IPS-20b (cell line): ENCODE data around the gene UBE2G2.

Source experiments
- H3K27ac ChIP-seq: one replicate; pipeline ENCODE4 v1.5.1; 2013; ENCODE audit warnings: low read length
- H3K27me3 ChIP-seq: 2 replicates; pipeline ENCODE4 v1.6.1; 2013; ENCODE audit warnings: mild to moderate bottlenecking, low read length, inconsistent platforms; ENCODE audit not compliant: insufficient read depth
- H3K36me3 ChIP-seq: 2 replicates; pipeline ENCODE4 v1.6.1; 2013; ENCODE audit warnings: low read depth, mild to moderate bottlenecking, inconsistent platforms, low read length, moderate library complexity; ENCODE audit not compliant: insufficient read depth
- H3K4me1 ChIP-seq: 2 replicates; pipeline ENCODE4 v1.6.1; 2013; ENCODE audit warnings: mild to moderate bottlenecking, control low read depth, inconsistent platforms, low read length, moderate library complexity; ENCODE audit not compliant: insufficient read depth
- H3K4me3 ChIP-seq: 2 replicates; pipeline ENCODE4 v1.5.1; 2013; ENCODE audit warnings: mild to moderate bottlenecking, low read length, inconsistent platforms
- H3K9ac ChIP-seq: 2 replicates; pipeline ENCODE4 v1.6.1; 2013; ENCODE audit warnings: low read depth, mild to moderate bottlenecking, inconsistent platforms, low read length, moderate library complexity
- H3K9me3 ChIP-seq: 2 replicates; pipeline ENCODE4 v1.6.1; 2013; ENCODE audit warnings: mild to moderate bottlenecking, low read depth, low read length, inconsistent platforms; ENCODE audit not compliant: insufficient read depth

Gene UBE2G2

GRCh38 chr21:44818640-44819011 is 17.0 kb upstream of the UBE2G2 start:
- H3K9ac ChIP-seq, result peak overlapping the region; percentile 56; the same call in 1 of the 2 replicates
- H3K36me3 ChIP-seq, result peaks cover 4% of the 10 kb centered on the region; the same call in 1 of the 2 replicates
- peak overlapping the region; percentile 59; the same call in 1 of the 2 replicates for H3K4me3 ChIP-seq
- no peak overlapping the region for H3K27ac ChIP-seq
- H3K27me3 ChIP-seq, result peaks cover 13% of the 10 kb centered on the region
- H3K9me3 ChIP-seq, result peaks cover 36% of the 10 kb centered on the region
- H3K4me1 ChIP-seq, result peaks cover 3% of the 10 kb centered on the region; the same call in 1 of the 2 replicates

- Histone ChIP-seq H3K4me3 (peak within 1 kb of the TSS; percentile 84), H3K4me1 (peaks cover 3% of the 10 kb centered on the region; the same call in 1 of the 2 replicates), H3K27ac (no peak within 1 kb of the TSS), H3K9ac (peak within 1 kb of the TSS; percentile 62; the same call in 1 of the 2 replicates), H3K27me3 (peaks cover 13% of the 10 kb centered on the region), H3K9me3 (peaks cover 30% of the 10 kb centered on the region), H3K36me3 (peaks cover 4% of the 10 kb centered on the region; the same call in 1 of the 2 replicates)
These were observed 16.5 kb upstream of the UBE2G2 start, which contains the start of gene SUMO3 for GRCh38 chr21:44817914-44818639. Gene SUMO3 (minus strand): TSS chr21:44818062. CDS start chr21:44817968, 94 bp downstream.

- peaks cover 25% of the 10 kb centered on the region for H3K9me3 ChIP-seq
- H3K27me3 ChIP-seq, result peaks cover 13% of the 10 kb centered on the region
- H3K4me3 ChIP-seq, result peak overlapping the region; percentile 84
- H3K4me1 ChIP-seq, result peaks cover 3% of the 10 kb centered on the region; the same call in 1 of the 2 replicates
- no peak overlapping the region for H3K27ac ChIP-seq
- H3K36me3 ChIP-seq, result peaks cover 4% of the 10 kb centered on the region; the same call in 1 of the 2 replicates
- peak overlapping the region; percentile 62; the same call in 1 of the 2 replicates for H3K9ac ChIP-seq
These were observed 15.9 kb upstream of the UBE2G2 start for GRCh38 chr21:44817506-44817880.

GRCh38 chr21:44816761-44817505 is 15.3 kb upstream of the UBE2G2 start:
- H3K4me3 ChIP-seq, result peak overlapping the region; percentile 84
- H3K36me3 ChIP-seq, result peaks cover 4% of the 10 kb centered on the region; the same call in 1 of the 2 replicates
- H3K4me1 ChIP-seq, result peaks cover 3% of the 10 kb centered on the region; the same call in 1 of the 2 replicates
- H3K27ac ChIP-seq, result no peak overlapping the region
- H3K9ac ChIP-seq, result peak overlapping the region; percentile 62; the same call in 1 of the 2 replicates
- H3K27me3 ChIP-seq, result peaks cover 13% of the 10 kb centered on the region
- peaks cover 19% of the 10 kb centered on the region for H3K9me3 ChIP-seq

- Histone ChIP-seq H3K27ac (no peak overlapping the region), H3K36me3 (peaks cover 7% of the 10 kb centered on the region; the same call in 1 of the 2 replicates), H3K4me3 (no peak overlapping the region), H3K27me3 (peaks cover 13% of the 10 kb centered on the region), H3K9ac (no peak overlapping the region), H3K9me3 (peaks cover 15% of the 10 kb centered on the region), H3K4me1 (peaks cover 3% of the 10 kb centered on the region; the same call in 1 of the 2 replicates)
These were observed 14.4 kb upstream of the UBE2G2 start for GRCh38 chr21:44815852-44816628.

- Histone ChIP-seq H3K27ac (no peak overlapping the region), H3K4me1 (peaks cover 3% of the 10 kb centered on the region; the same call in 1 of the 2 replicates), H3K4me3 (no peak overlapping the region), H3K9me3 (peaks cover 11% of the 10 kb centered on the region), H3K9ac (no peak overlapping the region), H3K36me3 (peaks cover 15% of the 10 kb centered on the region; the same call in 1 of the 2 replicates), H3K27me3 (peaks cover 13% of the 10 kb centered on the region)
These were observed 13.6 kb upstream of the UBE2G2 start for GRCh38 chr21:44815225-44815624.

GRCh38 chr21:44814498-44815023 is 12.9 kb upstream of the UBE2G2 start:
- Histone ChIP-seq H3K9ac (no peak overlapping the region), H3K27ac (no peak overlapping the region), H3K4me1 (peaks cover 3% of the 10 kb centered on the region; the same call in 1 of the 2 replicates), H3K9me3 (peaks cover 7% of the 10 kb centered on the region), H3K36me3 (peaks cover 22% of the 10 kb centered on the region; the same call in 1 of the 2 replicates), H3K27me3 (peaks cover 8% of the 10 kb centered on the region; the same call in 1 of the 2 replicates), H3K4me3 (no peak overlapping the region)

GRCh38 chr21:44813727-44814126 is 12.1 kb upstream of the UBE2G2 start:
- Histone ChIP-seq H3K4me1 (peaks cover 3% of the 10 kb centered on the region; the same call in 1 of the 2 replicates), H3K4me3 (no peak overlapping the region), H3K9me3 (no peaks in the 10 kb centered on the region), H3K27me3 (no peaks in the 10 kb centered on the region; the same call in 1 of the 2 replicates), H3K27ac (no peak overlapping the region), H3K36me3 (peaks cover 30% of the 10 kb centered on the region; the same call in 1 of the 2 replicates), H3K9ac (no peak overlapping the region)

- H3K9ac ChIP-seq, result no peak overlapping the region
- H3K36me3 ChIP-seq, result peaks cover 35% of the 10 kb centered on the region
- H3K27me3 ChIP-seq, result no peaks in the 10 kb centered on the region
- H3K9me3 ChIP-seq, result no peaks in the 10 kb centered on the region
- no peak overlapping the region for H3K4me3 ChIP-seq
- H3K4me1 ChIP-seq, result peaks cover 3% of the 10 kb centered on the region; the same call in 1 of the 2 replicates
- H3K27ac ChIP-seq, result no peak overlapping the region
These were observed 11.5 kb upstream of the UBE2G2 start for GRCh38 chr21:44813149-44813548.

- Histone ChIP-seq H3K27ac (no peak overlapping the region), H3K4me3 (no peak overlapping the region), H3K9ac (no peak overlapping the region), H3K4me1 (peaks cover 3% of the 10 kb centered on the region; the same call in 1 of the 2 replicates), H3K9me3 (no peaks in the 10 kb centered on the region), H3K27me3 (no peaks in the 10 kb centered on the region), H3K36me3 (peaks cover 40% of the 10 kb centered on the region)
These were observed 11.0 kb upstream of the UBE2G2 start for GRCh38 chr21:44812640-44813039.
